Measurements from ENCODE around the gene CLK3. TPM values are rescaled to one million over a fixed set of nuclear protein-coding genes. Genes with fewer than 3 reads are reported as not detected.

CLK3 gene
- total RNA-seq, 1 donor from 2014 or later, result 75.5 TPM

DNA sequence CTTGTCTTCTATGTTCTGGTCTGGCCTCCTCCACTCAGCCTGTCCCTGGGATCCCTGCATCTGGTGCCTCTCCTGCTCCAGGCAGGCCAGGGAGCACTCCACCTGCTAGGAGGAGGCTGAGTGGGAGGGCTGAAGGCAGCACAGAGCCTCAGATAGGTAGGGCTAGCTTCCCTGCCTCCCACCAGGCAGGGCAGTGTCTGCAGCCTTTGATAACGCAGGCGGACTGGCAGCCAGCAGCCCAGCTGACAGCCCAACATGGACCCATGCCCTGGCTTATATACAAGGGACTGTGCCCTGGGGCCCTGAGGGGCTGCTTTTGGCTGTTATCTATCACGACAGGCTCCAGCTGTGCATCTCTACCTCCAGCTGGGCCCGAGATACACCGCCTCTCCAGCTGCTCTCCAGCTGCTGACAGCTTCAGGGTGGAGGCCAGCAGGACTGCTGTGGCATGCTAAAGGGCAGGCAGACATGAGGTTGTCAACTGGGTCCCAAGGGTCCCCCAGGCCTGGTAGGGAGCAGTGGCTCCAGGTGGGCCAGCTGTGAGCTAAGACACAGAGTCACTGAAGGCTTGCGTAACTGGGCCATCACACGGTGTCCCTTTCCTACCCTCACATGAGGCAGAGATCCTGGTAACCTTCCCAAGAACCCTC lies 5.2 kb upstream of the CLK3 start:
- peaks cover 7% of the 10 kb centered on the region for H3K4me1 ChIP-seq
- TF ChIP-seq, protein P1, sequence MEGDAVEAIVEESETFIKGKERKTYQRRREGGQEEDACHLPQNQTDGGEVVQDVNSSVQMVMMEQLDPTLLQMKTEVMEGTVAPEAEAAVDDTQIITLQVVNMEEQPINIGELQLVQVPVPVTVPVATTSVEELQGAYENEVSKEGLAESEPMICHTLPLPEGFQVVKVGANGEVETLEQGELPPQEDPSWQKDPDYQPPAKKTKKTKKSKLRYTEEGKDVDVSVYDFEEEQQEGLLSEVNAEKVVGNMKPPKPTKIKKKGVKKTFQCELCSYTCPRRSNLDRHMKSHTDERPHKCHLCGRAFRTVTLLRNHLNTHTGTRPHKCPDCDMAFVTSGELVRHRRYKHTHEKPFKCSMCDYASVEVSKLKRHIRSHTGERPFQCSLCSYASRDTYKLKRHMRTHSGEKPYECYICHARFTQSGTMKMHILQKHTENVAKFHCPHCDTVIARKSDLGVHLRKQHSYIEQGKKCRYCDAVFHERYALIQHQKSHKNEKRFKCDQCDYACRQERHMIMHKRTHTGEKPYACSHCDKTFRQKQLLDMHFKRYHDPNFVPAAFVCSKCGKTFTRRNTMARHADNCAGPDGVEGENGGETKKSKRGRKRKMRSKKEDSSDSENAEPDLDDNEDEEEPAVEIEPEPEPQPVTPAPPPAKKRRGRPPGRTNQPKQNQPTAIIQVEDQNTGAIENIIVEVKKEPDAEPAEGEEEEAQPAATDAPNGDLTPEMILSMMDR (IDR thresholded peaks at IDR 0.05), result no peak
- DNase-seq (no peak), ATAC-seq (no peak)
- no peaks in the 10 kb centered on the region for H3K27me3 ChIP-seq (ENCODE audit: low read depth)
- no peak overlapping the region for H3K27ac ChIP-seq
- intact Hi-C loops (cut with DNase I), result no loop called here
- H3K9me3 ChIP-seq, result no peaks in the 10 kb centered on the region
- no peaks in the 10 kb centered on the region for H3K36me3 ChIP-seq
- no peak overlapping the region for H3K4me3 ChIP-seq

DNA sequence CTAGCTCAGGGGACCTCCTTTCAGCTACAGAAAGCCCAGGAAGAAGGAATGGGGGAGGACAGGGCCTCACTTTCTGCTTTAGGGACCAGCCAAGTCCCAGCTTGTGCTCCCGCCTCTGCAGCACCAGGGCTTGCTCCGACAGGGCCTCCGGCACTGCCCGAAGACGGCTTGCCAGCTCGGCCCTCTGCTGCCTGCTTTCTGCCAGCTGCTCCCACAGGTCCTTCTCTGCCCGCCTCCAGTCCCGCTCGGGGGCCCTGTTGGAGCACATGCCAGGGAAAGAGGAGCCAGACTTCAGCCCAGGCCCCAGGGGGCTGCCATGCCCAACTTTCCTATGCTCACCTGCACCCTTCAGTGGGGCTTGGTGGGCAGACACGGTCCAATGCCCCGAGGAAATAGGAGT lies 4.3 kb upstream of the CLK3 start:
- no peaks in the 10 kb centered on the region for H3K9me3 ChIP-seq
- no peak overlapping the region for H3K4me3 ChIP-seq
- intact Hi-C loops (cut with DNase I), result no loop called here
- H3K36me3 ChIP-seq, result no peaks in the 10 kb centered on the region
- H3K4me1 ChIP-seq, result peaks cover 7% of the 10 kb centered on the region
- no peak overlapping the region for H3K27ac ChIP-seq
- TF ChIP-seq, protein P1 (IDR thresholded peaks at IDR 0.05), result no peak
- no peaks in the 10 kb centered on the region for H3K27me3 ChIP-seq (ENCODE audit: low read depth)
- ATAC-seq (no peak), DNase-seq (no peak)

DNA sequence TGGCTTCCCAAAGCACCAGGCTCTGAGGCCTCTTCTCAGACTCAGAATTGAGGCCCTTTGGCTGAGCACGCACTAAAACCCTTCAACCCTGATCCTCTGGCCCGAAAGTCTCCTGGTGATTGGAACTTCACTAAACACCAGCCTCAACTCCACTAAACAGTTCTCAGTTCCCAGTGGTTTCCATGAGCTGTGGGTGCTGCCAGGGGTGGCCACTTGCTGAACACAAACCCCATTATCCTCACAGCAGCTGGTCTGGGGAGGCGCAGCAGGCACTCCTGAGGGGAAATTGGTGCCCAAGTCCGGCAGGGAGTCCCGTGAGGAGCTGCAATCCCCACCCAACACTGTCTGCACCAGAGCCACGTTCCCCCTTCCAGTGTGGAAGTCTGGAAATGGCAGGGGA lies 3.8 kb upstream of the CLK3 start:
- no peak for ATAC-seq
- TF ChIP-seq, protein P1 (IDR thresholded peaks at IDR 0.05), result no peak
- Histone ChIP-seq H3K27me3 (ENCODE audit: low read depth) (no peaks in the 10 kb centered on the region), H3K36me3 (no peaks in the 10 kb centered on the region), H3K4me3 (no peak overlapping the region), H3K27ac (no peak overlapping the region), H3K4me1 (peaks cover 11% of the 10 kb centered on the region), H3K9me3 (no peaks in the 10 kb centered on the region)
- intact Hi-C loops (cut with DNase I), result no loop called here
- DNase-seq, result no peak

DNA sequence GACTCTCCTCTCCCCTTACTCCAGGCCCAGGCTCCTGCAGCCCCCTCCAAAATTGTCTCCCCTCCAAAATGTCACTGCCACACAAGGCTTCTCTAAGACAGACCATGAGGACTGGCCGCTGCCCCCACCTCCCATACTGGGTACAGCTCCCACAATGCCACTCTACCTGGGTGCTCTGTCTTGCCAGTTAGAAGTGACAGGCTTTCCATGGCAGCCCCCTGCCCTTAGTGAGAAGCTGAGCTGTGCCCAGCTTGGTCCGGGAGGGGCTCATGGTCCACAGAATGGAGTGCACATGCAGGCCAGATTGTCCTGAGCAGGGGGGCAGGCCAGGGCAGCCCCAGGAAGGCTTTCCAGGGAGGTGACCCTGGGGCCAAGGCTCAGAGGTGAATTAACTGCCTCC lies 3.0 kb upstream of the CLK3 start:
- peaks cover 20% of the 10 kb centered on the region for H3K4me1 ChIP-seq
- TF ChIP-seq, protein P1 (IDR thresholded peaks at IDR 0.05), result no peak
- H3K27me3 ChIP-seq (ENCODE audit: low read depth), result no peaks in the 10 kb centered on the region
- no peaks in the 10 kb centered on the region for H3K9me3 ChIP-seq
- intact Hi-C loops (cut with DNase I), result no loop called here
- DNase-seq (no peak), ATAC-seq (no peak)
- H3K36me3 ChIP-seq, result no peaks in the 10 kb centered on the region
- H3K27ac ChIP-seq, result no peak overlapping the region
- H3K4me3 ChIP-seq, result no peak overlapping the region

DNA sequence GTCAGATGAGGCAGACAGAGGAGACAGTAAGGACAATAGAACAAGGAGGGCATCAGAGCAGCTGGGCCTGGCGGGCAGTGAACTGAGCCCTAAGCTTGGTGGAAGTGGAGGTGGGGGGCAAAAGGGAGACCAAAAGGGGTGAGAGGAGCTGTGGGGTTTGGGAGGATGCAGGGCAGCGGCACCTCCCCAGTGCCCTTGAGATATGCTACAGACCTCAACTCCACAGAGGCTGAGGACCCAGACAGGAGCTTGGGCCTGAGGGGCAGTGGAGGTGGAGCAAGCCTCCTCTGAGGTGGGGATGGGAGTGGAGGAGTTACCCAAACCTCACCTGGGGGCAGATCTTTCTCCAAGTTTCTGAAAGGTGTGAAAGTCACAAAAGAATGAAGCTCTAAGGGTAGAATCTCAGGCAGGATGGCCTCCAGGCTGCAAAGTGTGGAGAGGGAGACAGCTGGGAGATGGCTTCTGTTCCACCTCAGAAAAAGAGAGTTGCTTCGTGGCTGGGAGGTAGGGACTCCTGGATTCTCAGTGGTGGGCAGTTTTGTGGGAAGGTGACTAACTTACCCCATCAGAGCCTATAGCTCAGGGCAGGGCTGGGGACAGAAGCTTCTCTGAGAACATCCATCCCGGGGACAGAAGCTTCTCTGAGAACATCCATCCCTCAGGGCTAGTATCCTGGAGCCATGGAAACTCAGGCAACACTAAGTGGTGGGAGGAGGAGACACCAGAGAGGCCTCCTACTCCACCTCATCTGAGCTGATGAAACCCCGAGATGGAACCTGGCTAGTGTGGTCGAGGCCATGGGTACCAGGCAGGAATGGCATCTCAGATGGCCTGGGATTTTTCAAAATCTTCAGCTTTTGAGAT lies 2.3 kb upstream of the CLK3 start:
- H3K27ac ChIP-seq, result no peak overlapping the region
- H3K36me3 ChIP-seq, result no peaks in the 10 kb centered on the region
- H3K27me3 ChIP-seq (ENCODE audit: low read depth), result no peaks in the 10 kb centered on the region
- ATAC-seq (no peak), DNase-seq (no peak)
- intact Hi-C loops (cut with DNase I), result no loop called here
- H3K4me1 ChIP-seq, result peaks cover 26% of the 10 kb centered on the region
- no peak overlapping the region for H3K4me3 ChIP-seq
- no peaks in the 10 kb centered on the region for H3K9me3 ChIP-seq
- TF ChIP-seq, protein P1 (IDR thresholded peaks at IDR 0.05), result no peak
